HG02588 (cell line): ENCODE measurements around the gene SIGLEC12.
"Not testable (repeated sequence)": the region's sequence is repeated elsewhere in the genome, so short reads cannot be mapped to it uniquely, and the experiment has no call there.

Source experiments
- ATAC-seq: cut with Tn5 transposase; IDR thresholded peaks from one replicate; pipeline ENCODE4 v1.9.1; 2021; ENCODE audit warnings: mild to moderate bottlenecking, moderate library complexity; ENCODE audit not compliant: unreplicated experiment

Gene SIGLEC12

GRCh38 chr19:51485960-51486660 lies 15.5 kb downstream of the SIGLEC12 start:
- no peak for ATAC-seq

- no peak for ATAC-seq
Measured at GRCh38 chr19:51480590-51480989, 21.0 kb downstream of the SIGLEC12 start.

- no peak for ATAC-seq
Measured at GRCh38 chr19:51479531-51480331, 21.9 kb downstream of the SIGLEC12 start.

- ATAC-seq: no peak
Measured at GRCh38 chr19:51478381-51479234, 23.0 kb downstream of the SIGLEC12 start, which contains the start of gene CEACAM18. TSS of gene CEACAM18 (plus strand) at chr19:51478539.

- no peak for ATAC-seq
Measured at GRCh38 chr19:51477344-51477743, 24.3 kb downstream of the SIGLEC12 start.

- ATAC-seq: no peak
Measured at GRCh38 chr19:51476164-51476563, 25.4 kb downstream of the SIGLEC12 start.

- ATAC-seq: no peak
Measured at GRCh38 chr19:51473009-51473707, 28.4 kb downstream of the SIGLEC12 start.

- ATAC-seq: no peak
Measured at GRCh38 chr19:51472607-51473006, 29.0 kb downstream of the SIGLEC12 start.

- ATAC-seq: no peak
Measured at GRCh38 chr19:51471527-51471926, 30.1 kb downstream of the SIGLEC12 start.

GRCh38 chr19:51470966-51471365 lies 30.6 kb downstream of the SIGLEC12 start:
- no peak for ATAC-seq

- ATAC-seq: no peak
Measured at GRCh38 chr19:51469629-51470028, 32.0 kb downstream of the SIGLEC12 start.

GRCh38 chr19:51469162-51469561 lies 32.4 kb downstream of the SIGLEC12 start:
- no peak for ATAC-seq

GRCh38 chr19:51468545-51468920 lies 33.1 kb downstream of the SIGLEC12 start:
- no peak for ATAC-seq

GRCh38 chr19:51467864-51468544 lies 33.6 kb downstream of the SIGLEC12 start:
- no peak for ATAC-seq

- no peak for ATAC-seq
Measured at GRCh38 chr19:51466723-51467122, 34.9 kb downstream of the SIGLEC12 start.

- not testable (repeated sequence) for ATAC-seq
Measured at GRCh38 chr19:51463976-51464581, 37.5 kb downstream of the SIGLEC12 start.

GRCh38 chr19:51462681-51463080 lies 38.9 kb downstream of the SIGLEC12 start:
- no peak for ATAC-seq

GRCh38 chr19:51462276-51462675 lies 39.3 kb downstream of the SIGLEC12 start:
- no peak for ATAC-seq

- no peak for ATAC-seq
Measured at GRCh38 chr19:51461723-51462161, 39.9 kb downstream of the SIGLEC12 start.
